GM12878 (cell line): ENCODE results near the gene PRDM16. TPM values are rescaled to one million over a fixed set of nuclear protein-coding genes. Genes with fewer than 3 reads are reported as not detected.

Experiments
- ATAC-seq: fragments of 200-7000 bp; cut with Tn5 transposase; 3 replicates; pipeline ENCODE4 v1.9.1; 2020; ENCODE audit warnings: mild to moderate bottlenecking, moderate library complexity
- BruUV-seq: library from RNA; stranded (reverse); fragments of 400-500 nt; replicated peaks from 2 replicates; lab custom pipeline; 2021; lab: Mats Ljungman, UMichigan
- CTCF ChIA-PET: fragments of 300-600 bp; sonication (Branson Sonifier 250); formaldehyde crosslinking; extraction: SDS; loops from one replicate; lab custom pipeline; 2021; ENCODE audit warnings: inconsistent platforms; lab: Yijun Ruan, JAX
- POLR2A ChIA-PET: fragments of 350-600 bp; formaldehyde crosslinking; extraction: SDS; loops from one replicate; lab custom pipeline; 2021; ENCODE audit warnings: inconsistent platforms; lab: Charles Lee
- RAD21 ChIA-PET: fragments of 300-600 bp; sonication (Branson Sonifier 250); formaldehyde crosslinking; loops from one replicate; lab custom pipeline; 2023; ENCODE audit warnings: antibody characterized with exemption; ENCODE audit not compliant: unreplicated experiment; lab: Charles Lee
- SMC1A ChIA-PET: fragments of 300-600 bp; sonication (Branson Sonifier 250); formaldehyde crosslinking; loops from one replicate; lab custom pipeline; 2023; ENCODE audit not compliant: unreplicated experiment, uncharacterized antibody; lab: Charles Lee
- DNase-seq: peaks from one replicate; pipeline ENCODE4 v3.0.0-alpha.2; 2011; ENCODE audit warnings: low read depth, low spot score
- FAIRE-seq: peaks from 3 replicates; lab custom pipeline; 2011; peaks lifted over from hg19 to GRCh38; lab: Jason Lieb, UNC
- H2AFZ ChIP-seq: 2 replicates; pipeline ENCODE4 v1.6.0; 2011; ENCODE audit warnings: low read depth, low read length, control low read depth; ENCODE audit not compliant: control insufficient read depth
- H3K27ac ChIP-seq: 2 replicates; pipeline ENCODE4 v1.5.1; 2011; ENCODE audit warnings: control low read depth; ENCODE audit not compliant: control insufficient read depth, insufficient read depth
- H3K27me3 ChIP-seq, 2 experiments: replicated peaks in 1 of 2; 2 replicates each; pipeline versions ENCODE4 v1.6.0 to v1.6.1; 2011; ENCODE audit warnings: low read length in 1 of 2; ENCODE audit not compliant: control insufficient read depth in 2 of 2, insufficient read depth in 2 of 2
- H3K36me3 ChIP-seq, 2 experiments: 2 replicates each; pipeline ENCODE4 v1.5.1; 2011; ENCODE audit warnings: low read length in 1 of 2; ENCODE audit not compliant: control insufficient read depth in 2 of 2, insufficient read depth in 2 of 2
- H3K4me1 ChIP-seq: 2 replicates; pipeline ENCODE4 v1.6.1; 2011; ENCODE audit warnings: mild to moderate bottlenecking, low read length, moderate library complexity, mixed read lengths; ENCODE audit not compliant: control insufficient read depth, insufficient read depth
- H3K4me2 ChIP-seq: 2 replicates; pipeline ENCODE4 v1.6.0; 2011; ENCODE audit warnings: control low read depth; ENCODE audit not compliant: control insufficient read depth, insufficient read depth
- H3K4me3 ChIP-seq: fragments of 200-600 bp; sonication (generic); 2 replicates; pipeline ENCODE4 v1.5.1; 2016
- H3K79me2 ChIP-seq: 2 replicates; pipeline ENCODE4 v1.6.0; 2011; ENCODE audit warnings: low read length; ENCODE audit not compliant: control insufficient read depth, insufficient read depth
- H3K9ac ChIP-seq: 2 replicates; pipeline ENCODE4 v1.8.0; 2011; ENCODE audit warnings: low read length, control low read depth, mixed read lengths; ENCODE audit not compliant: control insufficient read depth, insufficient read depth
- H3K9me3 ChIP-seq: replicated peaks from 3 replicates; pipeline ENCODE4 v1.5.1; 2011; ENCODE audit warnings: mild to moderate bottlenecking, low read length; ENCODE audit not compliant: control insufficient read depth, insufficient read depth
- H4K20me1 ChIP-seq: 2 replicates; pipeline ENCODE4 v1.6.0; 2011; ENCODE audit not compliant: control insufficient read depth, insufficient read depth
- BRCA1 ChIP-seq: IDR thresholded peaks from 2 replicates; pipeline ENCODE4 v1.6.1; 2011; ENCODE audit warnings: low read depth, low read length, improper control_type of control experiment
- DPF2 ChIP-seq: fragments of 450-650 bp; IDR thresholded peaks from 2 replicates; pipeline ENCODE4 v1.6.1; 2017; ENCODE audit warnings: mild to moderate bottlenecking
- EED ChIP-seq: sonication (generic); IDR thresholded peaks from 2 replicates; pipeline ENCODE4 v1.6.1; 2016; ENCODE audit warnings: antibody characterized with exemption, low read depth
- HDAC2 ChIP-seq: fragments of 200-600 bp; sonication (generic); IDR thresholded peaks from 2 replicates; pipeline ENCODE4 v1.6.1; 2017
- IKZF2 ChIP-seq, 2 experiments: fragments of 450-650 bp; IDR thresholded peaks; 2 replicates each; pipeline ENCODE4 v1.6.1; 2017; ENCODE audit warnings: mild to moderate bottlenecking in 2 of 2, moderate library complexity in 2 of 2
- NFXL1 ChIP-seq: fragments of 450-650 bp; IDR thresholded peaks from 2 replicates; pipeline ENCODE4 v1.6.1; 2017; ENCODE audit warnings: antibody characterized with exemption, mild to moderate bottlenecking, borderline replicate concordance
- RBBP5 ChIP-seq: fragments of 200-600 bp; sonication (generic); conservative IDR thresholded peaks from 2 replicates; pipeline ENCODE4 v1.6.1; 2016
- RUNX3 ChIP-seq: IDR thresholded peaks from 2 replicates; pipeline ENCODE4 v1.6.1; 2012; ENCODE audit warnings: low read length, inconsistent platforms
- WRNIP1 ChIP-seq: IDR thresholded peaks from 2 replicates; pipeline ENCODE4 v1.6.1; 2011; ENCODE audit warnings: low read depth, low read length, improper control_type of control experiment, borderline replicate concordance
- YBX1 ChIP-seq: fragments of 450-650 bp; IDR thresholded peaks from 2 replicates; pipeline ENCODE4 v1.6.1; 2016; ENCODE audit warnings: antibody characterized with exemption
- ZNF217 ChIP-seq: fragments of 450-650 bp; IDR thresholded peaks from 2 replicates; pipeline ENCODE4 v1.6.1; 2017; ENCODE audit warnings: antibody characterized with exemption, mild to moderate bottlenecking
- WGBS: methylation state at CpG from one replicate; pipeline ENCODE4 v1.1.6; 2016; ENCODE audit warnings: low lambda C conversion rate; ENCODE audit not compliant: insufficient replicate concordance, insufficient coverage; ENCODE audit errors: missing lambda C conversion rate; 5-methylcytosine and 5-hydroxymethylcytosine counted together
- in situ Hi-C: fragments of 300-500 bp; cut with MboI; formaldehyde crosslinking; loops from 9 replicates; pipeline ENCODE4 v1.14.3; 2018; ENCODE audit warnings: mixed read lengths
- intact Hi-C: fragments of 100-400 bp; cut with micrococcal nuclease; formaldehyde crosslinking; loops from one replicate; pipeline ENCODE4 v1.14.2; 2022; ENCODE audit not compliant: unreplicated experiment
- polyA plus RNA-seq, 11 experiments: library from polyadenylated mRNA; depleted of rRNA in 4 of 11; unstranded in 6 of 11; stranded (reverse) in 5 of 11; fragments of >200 nt; fragmentation: Nextera tagmentation in 4 of 11; fragmentation: Illumina TruSeq in 1 of 11; extraction: Ambion mirVana in 4 of 11; extraction: Trizol in 1 of 11; gene quantifications; 1 replicate in 1 of 11; 2 replicates in 10 of 11; pipeline versions ENCODE4 v1.2.1 to v1.2.3, GENCODE V29; 2011 to 2016; ENCODE audit warnings: inconsistent platforms in 2 of 11, missing spikeins in 2 of 11, low read depth in 1 of 11
- total RNA-seq, 4 experiments: library from RNA; depleted of rRNA in 3 of 4; stranded (reverse); fragments of >200 nt in 3 of 4; fragmentation: Illumina TruSeq in 1 of 4; extraction: Trizol in 1 of 4; gene quantifications; 2 replicates each; pipeline versions ENCODE4 v1.2.1 to v1.2.3, GENCODE V29; 2013 to 2021
- TF ChIP-seq, protein P1 (sequence below): IDR thresholded peaks from 2 replicates; pipeline ENCODE4 v1.6.1; 2012; ENCODE audit warnings: mild to moderate bottlenecking, low read depth, low read length
- TF ChIP-seq, protein P2 (sequence below): fragments of 450-650 bp; IDR thresholded peaks from 2 replicates; pipeline ENCODE4 v1.6.1; 2017; ENCODE audit warnings: borderline replicate concordance
- TF ChIP-seq, protein P3 (sequence below): fragments of 450-650 bp; IDR thresholded peaks from 2 replicates; pipeline ENCODE4 v1.6.1; 2016; ENCODE audit warnings: mild to moderate bottlenecking

Gene PRDM16
- total and polyA plus RNA-seq, 10 of the 15 experiments (the other 5 are each of a cell fraction or from before 2014, with no cell fraction given), result 0.03 TPM; not detected in 9

DNA sequence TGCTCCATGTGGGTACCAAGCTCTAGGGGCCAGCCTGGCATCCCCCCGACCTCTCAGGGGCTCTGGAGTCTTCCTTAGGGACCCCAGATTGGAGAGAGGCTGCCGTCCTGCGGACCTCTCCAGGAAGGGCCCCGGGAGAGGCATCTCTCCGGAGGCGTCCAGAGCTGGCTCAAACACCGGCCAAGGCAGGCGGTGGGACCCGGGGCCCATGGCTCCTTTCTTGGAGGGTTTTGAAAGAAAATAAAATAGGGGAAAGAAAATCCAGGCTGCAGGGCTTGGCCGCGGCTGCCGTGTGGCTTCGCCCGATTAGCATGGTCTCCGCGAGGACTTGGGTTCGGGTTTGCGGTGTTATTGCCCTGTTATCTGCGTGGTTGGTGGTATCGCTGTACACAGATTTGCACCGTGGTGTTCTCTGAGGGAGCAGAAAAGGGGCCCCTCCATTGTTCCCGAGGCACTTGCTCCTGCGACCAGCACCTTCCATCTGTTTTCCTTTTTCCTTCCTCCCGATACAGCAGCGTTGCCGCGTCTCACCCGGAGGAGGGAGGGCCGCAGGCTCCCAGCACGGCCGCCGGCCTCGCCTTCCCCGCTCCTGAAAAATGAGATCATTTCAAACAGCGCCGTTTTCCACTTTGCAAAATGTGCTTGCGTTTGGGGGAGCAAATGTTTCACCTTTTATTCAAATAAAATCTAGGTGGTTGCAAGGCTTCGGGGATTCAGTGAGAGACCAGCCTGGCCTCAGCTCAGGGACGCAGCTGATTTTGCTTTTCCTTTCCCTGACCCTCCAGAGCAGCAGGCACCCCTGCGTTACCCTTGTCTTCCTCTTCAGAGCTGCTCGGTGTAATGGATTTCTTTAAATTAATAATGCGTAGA, 86.3 kb downstream of the PRDM16 start:
- Histone ChIP-seq H3K9ac (no peak overlapping the region), H3K4me2 (no peak overlapping the region), H3K4me3 (no peak overlapping the region), H4K20me1 (no peaks in the 10 kb centered on the region), H3K27ac (no peak overlapping the region), H3K36me3 (no peaks in the 10 kb centered on the region), H3K4me1 (no peaks in the 10 kb centered on the region), H3K27me3 (no peaks in the 10 kb centered on the region), H2AFZ (no peak overlapping the region), H3K9me3 (no peaks in the 10 kb centered on the region), H3K79me2 (no peaks in the 10 kb centered on the region)
- in situ Hi-C loops, result no loop called here
- ATAC-seq, result no peak
- no peak for FAIRE-seq
- RAD21 ChIA-PET, result no interaction called here
- BruUV-seq, result no TSS peak
- CTCF ChIA-PET, result no interaction called here
- SMC1A ChIA-PET, result no interaction called here
- no peak for DNase-seq
- intact Hi-C loops, result no loop called here
- POLR2A ChIA-PET, result no interaction called here
- WGBS, result 32% methylated on average over 42 of the region's 42 CpGs
- no peak for TF ChIP-seq WRNIP1
- TF ChIP-seq EED, result no peak
- no peak for TF ChIP-seq NFXL1
- no peak for TF ChIP-seq RUNX3
- TF ChIP-seq, protein P1, sequence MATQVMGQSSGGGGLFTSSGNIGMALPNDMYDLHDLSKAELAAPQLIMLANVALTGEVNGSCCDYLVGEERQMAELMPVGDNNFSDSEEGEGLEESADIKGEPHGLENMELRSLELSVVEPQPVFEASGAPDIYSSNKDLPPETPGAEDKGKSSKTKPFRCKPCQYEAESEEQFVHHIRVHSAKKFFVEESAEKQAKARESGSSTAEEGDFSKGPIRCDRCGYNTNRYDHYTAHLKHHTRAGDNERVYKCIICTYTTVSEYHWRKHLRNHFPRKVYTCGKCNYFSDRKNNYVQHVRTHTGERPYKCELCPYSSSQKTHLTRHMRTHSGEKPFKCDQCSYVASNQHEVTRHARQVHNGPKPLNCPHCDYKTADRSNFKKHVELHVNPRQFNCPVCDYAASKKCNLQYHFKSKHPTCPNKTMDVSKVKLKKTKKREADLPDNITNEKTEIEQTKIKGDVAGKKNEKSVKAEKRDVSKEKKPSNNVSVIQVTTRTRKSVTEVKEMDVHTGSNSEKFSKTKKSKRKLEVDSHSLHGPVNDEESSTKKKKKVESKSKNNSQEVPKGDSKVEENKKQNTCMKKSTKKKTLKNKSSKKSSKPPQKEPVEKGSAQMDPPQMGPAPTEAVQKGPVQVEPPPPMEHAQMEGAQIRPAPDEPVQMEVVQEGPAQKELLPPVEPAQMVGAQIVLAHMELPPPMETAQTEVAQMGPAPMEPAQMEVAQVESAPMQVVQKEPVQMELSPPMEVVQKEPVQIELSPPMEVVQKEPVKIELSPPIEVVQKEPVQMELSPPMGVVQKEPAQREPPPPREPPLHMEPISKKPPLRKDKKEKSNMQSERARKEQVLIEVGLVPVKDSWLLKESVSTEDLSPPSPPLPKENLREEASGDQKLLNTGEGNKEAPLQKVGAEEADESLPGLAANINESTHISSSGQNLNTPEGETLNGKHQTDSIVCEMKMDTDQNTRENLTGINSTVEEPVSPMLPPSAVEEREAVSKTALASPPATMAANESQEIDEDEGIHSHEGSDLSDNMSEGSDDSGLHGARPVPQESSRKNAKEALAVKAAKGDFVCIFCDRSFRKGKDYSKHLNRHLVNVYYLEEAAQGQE, result no peak
- TF ChIP-seq RBBP5, result no peak
- no peak for TF ChIP-seq DPF2
- TF ChIP-seq ZNF217, result no peak
- TF ChIP-seq YBX1, result no peak
- TF ChIP-seq HDAC2, result no peak
- TF ChIP-seq BRCA1, result no peak
- TF ChIP-seq, protein P2, sequence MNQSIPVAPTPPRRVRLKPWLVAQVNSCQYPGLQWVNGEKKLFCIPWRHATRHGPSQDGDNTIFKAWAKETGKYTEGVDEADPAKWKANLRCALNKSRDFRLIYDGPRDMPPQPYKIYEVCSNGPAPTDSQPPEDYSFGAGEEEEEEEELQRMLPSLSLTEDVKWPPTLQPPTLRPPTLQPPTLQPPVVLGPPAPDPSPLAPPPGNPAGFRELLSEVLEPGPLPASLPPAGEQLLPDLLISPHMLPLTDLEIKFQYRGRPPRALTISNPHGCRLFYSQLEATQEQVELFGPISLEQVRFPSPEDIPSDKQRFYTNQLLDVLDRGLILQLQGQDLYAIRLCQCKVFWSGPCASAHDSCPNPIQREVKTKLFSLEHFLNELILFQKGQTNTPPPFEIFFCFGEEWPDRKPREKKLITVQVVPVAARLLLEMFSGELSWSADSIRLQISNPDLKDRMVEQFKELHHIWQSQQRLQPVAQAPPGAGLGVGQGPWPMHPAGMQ, result no peak
- no peak for TF ChIP-seq IKZF2 (IDR thresholded peaks at IDR 0.05)
- TF ChIP-seq, protein P3, sequence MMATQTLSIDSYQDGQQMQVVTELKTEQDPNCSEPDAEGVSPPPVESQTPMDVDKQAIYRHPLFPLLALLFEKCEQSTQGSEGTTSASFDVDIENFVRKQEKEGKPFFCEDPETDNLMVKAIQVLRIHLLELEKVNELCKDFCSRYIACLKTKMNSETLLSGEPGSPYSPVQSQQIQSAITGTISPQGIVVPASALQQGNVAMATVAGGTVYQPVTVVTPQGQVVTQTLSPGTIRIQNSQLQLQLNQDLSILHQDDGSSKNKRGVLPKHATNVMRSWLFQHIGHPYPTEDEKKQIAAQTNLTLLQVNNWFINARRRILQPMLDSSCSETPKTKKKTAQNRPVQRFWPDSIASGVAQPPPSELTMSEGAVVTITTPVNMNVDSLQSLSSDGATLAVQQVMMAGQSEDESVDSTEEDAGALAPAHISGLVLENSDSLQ, result no peak
